HepG2 (cell line): Measurements from ENCODE around the gene SNX9. TPM values are rescaled to one million over a fixed set of nuclear protein-coding genes. Genes with fewer than 3 reads are reported as not detected.

Experiments used
- ADNP ChIP-seq: sonication (generic); formaldehyde crosslinking; IDR thresholded peaks from 2 replicates; pipeline ENCODE4 v1.4.0; 2020; ENCODE audit warnings: missing genetic modification reagents
- ARID5B ChIP-seq: IDR thresholded peaks from 2 replicates; pipeline ENCODE4 v1.4.0; 2020; ENCODE audit warnings: mild to moderate bottlenecking, missing genetic modification reagents
- CEBPG ChIP-seq: IDR thresholded peaks from 2 replicates; pipeline ENCODE4 v1.6.1; 2016
- GATAD2A ChIP-seq: IDR thresholded peaks from 2 replicates; pipeline ENCODE4 v1.6.1; 2016
- HNF4A ChIP-seq: sonication (generic); formaldehyde crosslinking; IDR thresholded peaks from 2 replicates; pipeline ENCODE4 v1.4.0; 2020; ENCODE audit warnings: missing genetic modification reagents
- MTF2 ChIP-seq: sonication (generic); formaldehyde crosslinking; IDR thresholded peaks from 2 replicates; pipeline ENCODE4 v1.5.0; 2020; ENCODE audit warnings: missing genetic modification reagents, borderline replicate concordance
- MYC ChIP-seq: sonication (generic); formaldehyde crosslinking; IDR thresholded peaks from 2 replicates; pipeline ENCODE4 v1.9.0; 2021; ENCODE audit warnings: missing genetic modification reagents, borderline replicate concordance
- RBM22 ChIP-seq: fragments of 200-400 bp; formaldehyde crosslinking; optimal IDR thresholded peaks from 2 replicates; pipeline ENCODE3; 2017; ENCODE audit warnings: mild to moderate bottlenecking, low read length, moderate library complexity
- RFX5 ChIP-seq: IDR thresholded peaks from 2 replicates; pipeline ENCODE4 v1.6.1; 2011; ENCODE audit warnings: low read depth, low read length, improper control_type of control experiment
- SCMH1 ChIP-seq: sonication (generic); formaldehyde crosslinking; IDR thresholded peaks from 2 replicates; pipeline ENCODE4 v1.9.0; 2021; ENCODE audit warnings: missing genetic modification reagents, mild to moderate bottlenecking, borderline replicate concordance
- SNRNP70 ChIP-seq: fragments of 200-400 bp; formaldehyde crosslinking; IDR thresholded peaks from 2 replicates; pipeline ENCODE4 v1.6.1; 2017; ENCODE audit warnings: mild to moderate bottlenecking, low read depth, low read length, moderate library complexity
- SRSF1 ChIP-seq: fragments of 200-400 bp; formaldehyde crosslinking; optimal IDR thresholded peaks from 2 replicates; pipeline ENCODE3; 2017; ENCODE audit warnings: mild to moderate bottlenecking, low read depth, low read length, moderate library complexity
- SSRP1 ChIP-seq: IDR thresholded peaks from 2 replicates; pipeline ENCODE4 v1.6.1; 2016; ENCODE audit warnings: control low read depth
- YEATS2 ChIP-seq: sonication (generic); formaldehyde crosslinking; IDR thresholded peaks from 2 replicates; pipeline ENCODE4 v1.4.0; 2020; ENCODE audit warnings: missing genetic modification reagents, borderline replicate concordance
- ZNF225 ChIP-seq: sonication (generic); formaldehyde crosslinking; IDR thresholded peaks from 2 replicates; pipeline ENCODE4 v1.4.0; 2020; ENCODE audit warnings: mild to moderate bottlenecking, missing genetic modification reagents
- ZNF317 ChIP-seq: sonication (generic); formaldehyde crosslinking; IDR thresholded peaks from 2 replicates; pipeline ENCODE4 v1.5.0; 2020; ENCODE audit warnings: mild to moderate bottlenecking, missing genetic modification reagents
- ZNF468 ChIP-seq: sonication (generic); formaldehyde crosslinking; IDR thresholded peaks from 2 replicates; pipeline ENCODE4 v1.8.0; 2022; ENCODE audit warnings: mild to moderate bottlenecking, moderate library complexity, missing genetic modification reagents
- ZNF644 ChIP-seq: IDR thresholded peaks from 2 replicates; pipeline ENCODE4 v1.6.1; 2016; ENCODE audit warnings: low read depth
- ZNF713 ChIP-seq: sonication (generic); formaldehyde crosslinking; IDR thresholded peaks from 2 replicates; pipeline ENCODE4 v1.4.0; 2020; ENCODE audit warnings: mild to moderate bottlenecking, missing genetic modification reagents
- polyA plus RNA-seq, 8 experiments: library from polyadenylated mRNA; depleted of rRNA in 3 of 8; stranded (reverse) in 7 of 8; unstranded in 1 of 8; fragments of >200 nt; fragmentation: Illumina TruSeq in 4 of 8; extraction: Trizol in 4 of 8; gene quantifications; 2 replicates each; pipeline versions ENCODE4 v1.2.1 to v1.2.3, GENCODE V29; 2011 to 2016; ENCODE audit warnings: low read depth in 4 of 8, missing spikeins in 1 of 8, mixed read lengths in 1 of 8; ENCODE audit not compliant: insufficient read depth in 1 of 8
- total RNA-seq, 5 experiments: library from RNA; depleted of rRNA; stranded (reverse); fragments of >200 nt; fragmentation: Illumina TruSeq; extraction: Trizol; gene quantifications; 2 replicates each; pipeline ENCODE4 v1.2.3, GENCODE V29; 2016; ENCODE audit warnings: low read depth in 1 of 5
- TF ChIP-seq, protein P1 (sequence below): sonication (generic); formaldehyde crosslinking; IDR thresholded peaks from 2 replicates; pipeline ENCODE4 v1.4.0; 2020; ENCODE audit warnings: missing genetic modification reagents, borderline replicate concordance
- TF ChIP-seq, protein P2 (sequence below): sonication (generic); formaldehyde crosslinking; IDR thresholded peaks from 2 replicates; pipeline ENCODE4 v1.4.0; 2020; ENCODE audit warnings: missing genetic modification reagents
- TF ChIP-seq, protein P3 (sequence below): sonication (generic); formaldehyde crosslinking; IDR thresholded peaks from 2 replicates; pipeline ENCODE4 v1.8.0; 2022; ENCODE audit warnings: mild to moderate bottlenecking, missing genetic modification reagents; ENCODE audit not compliant: insufficient replicate concordance

The SNX9 gene
- total and polyA plus RNA-seq, 2 of the 13 experiments (the other 11 are each of a cell fraction or from before 2014, with no cell fraction given), result 21.9 to 36.0 TPM

- TF ChIP-seq SNRNP70 (no peak), MYC (no peak), HNF4A (CRISPR knock-in tag) (peak; percentile 93), CEBPG (CRISPR knock-in tag) (peak; percentile 79), RBM22 (no peak), GATAD2A (CRISPR knock-in tag) (peak; percentile 73), ZNF317 (no peak), SRSF1 (no peak), ZNF468 (no peak), YEATS2 (0 out of 2 replicates have a peak, but pooled peaks have one; percentile 30), ADNP (CRISPR knock-in tag) (no peak), ZNF713 (CRISPR knock-in tag) (no peak), ZNF644 (peak; percentile 96), ZNF225 (CRISPR knock-in tag) (no peak), SCMH1 (CRISPR knock-in tag) (no peak), MTF2 (CRISPR knock-in tag) (no peak), SSRP1 (CRISPR knock-in tag) (no peak), RFX5 (no peak), ARID5B (CRISPR knock-in tag) (peak; percentile 77)
- TF ChIP-seq, protein P1, sequence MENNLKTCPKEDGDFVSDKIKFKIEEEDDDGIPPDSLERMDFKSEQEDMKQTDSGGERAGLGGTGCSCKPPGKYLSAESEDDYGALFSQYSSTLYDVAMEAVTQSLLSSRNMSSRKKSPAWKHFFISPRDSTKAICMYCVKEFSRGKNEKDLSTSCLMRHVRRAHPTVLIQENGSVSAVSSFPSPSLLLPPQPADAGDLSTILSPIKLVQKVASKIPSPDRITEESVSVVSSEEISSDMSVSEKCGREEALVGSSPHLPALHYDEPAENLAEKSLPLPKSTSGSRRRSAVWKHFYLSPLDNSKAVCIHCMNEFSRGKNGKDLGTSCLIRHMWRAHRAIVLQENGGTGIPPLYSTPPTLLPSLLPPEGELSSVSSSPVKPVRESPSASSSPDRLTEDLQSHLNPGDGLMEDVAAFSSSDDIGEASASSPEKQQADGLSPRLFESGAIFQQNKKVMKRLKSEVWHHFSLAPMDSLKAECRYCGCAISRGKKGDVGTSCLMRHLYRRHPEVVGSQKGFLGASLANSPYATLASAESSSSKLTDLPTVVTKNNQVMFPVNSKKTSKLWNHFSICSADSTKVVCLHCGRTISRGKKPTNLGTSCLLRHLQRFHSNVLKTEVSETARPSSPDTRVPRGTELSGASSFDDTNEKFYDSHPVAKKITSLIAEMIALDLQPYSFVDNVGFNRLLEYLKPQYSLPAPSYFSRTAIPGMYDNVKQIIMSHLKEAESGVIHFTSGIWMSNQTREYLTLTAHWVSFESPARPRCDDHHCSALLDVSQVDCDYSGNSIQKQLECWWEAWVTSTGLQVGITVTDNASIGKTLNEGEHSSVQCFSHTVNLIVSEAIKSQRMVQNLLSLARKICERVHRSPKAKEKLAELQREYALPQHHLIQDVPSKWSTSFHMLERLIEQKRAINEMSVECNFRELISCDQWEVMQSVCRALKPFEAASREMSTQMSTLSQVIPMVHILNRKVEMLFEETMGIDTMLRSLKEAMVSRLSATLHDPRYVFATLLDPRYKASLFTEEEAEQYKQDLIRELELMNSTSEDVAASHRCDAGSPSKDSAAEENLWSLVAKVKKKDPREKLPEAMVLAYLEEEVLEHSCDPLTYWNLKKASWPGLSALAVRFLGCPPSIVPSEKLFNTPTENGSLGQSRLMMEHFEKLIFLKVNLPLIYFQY, result no peak
- TF ChIP-seq, protein P2, sequence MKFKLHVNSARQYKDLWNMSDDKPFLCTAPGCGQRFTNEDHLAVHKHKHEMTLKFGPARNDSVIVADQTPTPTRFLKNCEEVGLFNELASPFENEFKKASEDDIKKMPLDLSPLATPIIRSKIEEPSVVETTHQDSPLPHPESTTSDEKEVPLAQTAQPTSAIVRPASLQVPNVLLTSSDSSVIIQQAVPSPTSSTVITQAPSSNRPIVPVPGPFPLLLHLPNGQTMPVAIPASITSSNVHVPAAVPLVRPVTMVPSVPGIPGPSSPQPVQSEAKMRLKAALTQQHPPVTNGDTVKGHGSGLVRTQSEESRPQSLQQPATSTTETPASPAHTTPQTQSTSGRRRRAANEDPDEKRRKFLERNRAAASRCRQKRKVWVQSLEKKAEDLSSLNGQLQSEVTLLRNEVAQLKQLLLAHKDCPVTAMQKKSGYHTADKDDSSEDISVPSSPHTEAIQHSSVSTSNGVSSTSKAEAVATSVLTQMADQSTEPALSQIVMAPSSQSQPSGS, result no peak
- TF ChIP-seq, protein P3, sequence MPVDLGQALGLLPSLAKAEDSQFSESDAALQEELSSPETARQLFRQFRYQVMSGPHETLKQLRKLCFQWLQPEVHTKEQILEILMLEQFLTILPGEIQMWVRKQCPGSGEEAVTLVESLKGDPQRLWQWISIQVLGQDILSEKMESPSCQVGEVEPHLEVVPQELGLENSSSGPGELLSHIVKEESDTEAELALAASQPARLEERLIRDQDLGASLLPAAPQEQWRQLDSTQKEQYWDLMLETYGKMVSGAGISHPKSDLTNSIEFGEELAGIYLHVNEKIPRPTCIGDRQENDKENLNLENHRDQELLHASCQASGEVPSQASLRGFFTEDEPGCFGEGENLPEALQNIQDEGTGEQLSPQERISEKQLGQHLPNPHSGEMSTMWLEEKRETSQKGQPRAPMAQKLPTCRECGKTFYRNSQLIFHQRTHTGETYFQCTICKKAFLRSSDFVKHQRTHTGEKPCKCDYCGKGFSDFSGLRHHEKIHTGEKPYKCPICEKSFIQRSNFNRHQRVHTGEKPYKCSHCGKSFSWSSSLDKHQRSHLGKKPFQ (CRISPR knock-in tag), result no peak
Observed at GRCh38 chr6:157787080-157787479, 36.0 kb upstream of the SNX9 start (continued).
